ENCODE data around the gene SHISA6.

The SHISA6 gene

DNA sequence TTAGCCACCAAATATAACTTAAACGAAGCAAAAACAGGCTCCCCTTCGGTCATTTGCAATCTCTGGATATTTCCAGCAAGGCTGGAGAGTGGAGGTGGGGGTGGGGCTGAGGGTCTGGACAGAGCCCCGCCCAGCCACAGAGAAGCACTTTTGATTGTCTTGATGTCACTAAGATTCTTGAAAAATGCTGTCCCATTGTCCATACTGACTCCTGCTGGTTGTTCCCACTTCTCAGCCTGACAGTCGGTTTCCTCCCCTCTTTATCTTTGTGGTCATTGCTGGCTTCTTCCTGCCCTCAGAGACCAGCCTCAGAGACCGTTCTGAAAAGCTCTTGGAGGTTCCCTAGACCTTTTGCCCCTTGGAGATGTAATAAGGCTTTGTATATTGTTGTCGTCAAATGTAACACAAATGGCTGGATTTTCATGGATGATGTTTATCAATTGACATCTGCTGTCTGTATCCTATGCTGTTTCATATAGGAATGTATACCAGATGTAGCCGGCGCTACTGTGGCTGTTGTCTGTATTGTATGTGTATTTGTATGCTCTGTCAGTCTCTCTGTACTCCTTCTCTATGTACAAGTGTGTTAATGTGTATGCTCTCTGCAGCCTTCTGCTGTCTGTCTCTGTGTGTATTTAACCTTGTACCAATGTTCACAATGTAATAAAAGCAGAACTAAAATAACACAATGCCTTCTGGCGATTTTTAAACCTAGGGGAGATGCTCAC lies 262.5 kb downstream of the SHISA6 start:
- DNase-seq (ENCODE audit: insufficient read length, low spot score): no peak
- TF ChIP-seq, protein P1, sequence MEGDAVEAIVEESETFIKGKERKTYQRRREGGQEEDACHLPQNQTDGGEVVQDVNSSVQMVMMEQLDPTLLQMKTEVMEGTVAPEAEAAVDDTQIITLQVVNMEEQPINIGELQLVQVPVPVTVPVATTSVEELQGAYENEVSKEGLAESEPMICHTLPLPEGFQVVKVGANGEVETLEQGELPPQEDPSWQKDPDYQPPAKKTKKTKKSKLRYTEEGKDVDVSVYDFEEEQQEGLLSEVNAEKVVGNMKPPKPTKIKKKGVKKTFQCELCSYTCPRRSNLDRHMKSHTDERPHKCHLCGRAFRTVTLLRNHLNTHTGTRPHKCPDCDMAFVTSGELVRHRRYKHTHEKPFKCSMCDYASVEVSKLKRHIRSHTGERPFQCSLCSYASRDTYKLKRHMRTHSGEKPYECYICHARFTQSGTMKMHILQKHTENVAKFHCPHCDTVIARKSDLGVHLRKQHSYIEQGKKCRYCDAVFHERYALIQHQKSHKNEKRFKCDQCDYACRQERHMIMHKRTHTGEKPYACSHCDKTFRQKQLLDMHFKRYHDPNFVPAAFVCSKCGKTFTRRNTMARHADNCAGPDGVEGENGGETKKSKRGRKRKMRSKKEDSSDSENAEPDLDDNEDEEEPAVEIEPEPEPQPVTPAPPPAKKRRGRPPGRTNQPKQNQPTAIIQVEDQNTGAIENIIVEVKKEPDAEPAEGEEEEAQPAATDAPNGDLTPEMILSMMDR (IDR thresholded peaks at IDR 0.05; ENCODE audit: insufficient read depth, missing control alignments): no peak
- FAIRE-seq: no peak

DNA sequence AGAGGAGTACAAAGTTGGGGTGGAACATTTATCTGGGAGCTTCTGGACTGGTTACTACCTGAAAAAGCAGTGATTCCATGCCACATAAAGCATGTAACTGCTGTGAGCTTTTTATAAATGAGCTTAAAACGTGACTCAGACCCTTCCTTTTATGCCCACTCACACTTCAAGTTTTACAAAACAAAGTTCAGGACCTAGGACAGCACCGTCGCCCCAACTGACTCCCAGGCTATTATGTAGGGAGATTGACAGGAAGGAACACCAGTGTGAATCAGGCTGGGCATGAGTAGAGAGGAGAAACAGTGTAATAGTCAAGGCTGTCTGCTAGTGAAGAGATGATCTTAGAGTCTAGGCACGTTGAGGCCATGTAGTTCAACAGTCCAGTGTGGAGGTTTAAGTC lies 265.6 kb downstream of the SHISA6 start:
- TF ChIP-seq, protein P1 (IDR thresholded peaks at IDR 0.05; ENCODE audit: insufficient read depth, missing control alignments): no peak
- no peak for FAIRE-seq
- no peak for DNase-seq (ENCODE audit: insufficient read length, low spot score)

DNA sequence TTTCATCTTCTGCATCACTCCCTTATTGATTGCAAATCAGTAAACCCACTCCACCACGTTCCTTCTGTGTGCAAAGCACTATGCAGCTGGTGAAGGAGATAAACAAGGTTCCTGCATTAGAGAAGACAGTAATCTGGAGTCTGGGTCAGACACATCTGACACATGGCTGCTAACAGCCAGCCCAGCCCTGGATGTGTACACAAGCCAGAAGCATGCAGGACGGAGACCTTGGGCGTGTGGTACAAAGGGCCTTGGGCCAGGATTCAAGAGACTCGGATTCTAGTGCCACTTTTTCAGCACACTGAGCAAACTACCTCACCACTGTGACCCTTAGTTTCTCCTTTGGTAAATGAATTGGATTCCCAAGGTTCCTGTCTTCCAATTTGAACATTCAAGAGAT lies 270.7 kb downstream of the SHISA6 start:
- TF ChIP-seq, protein P1 (IDR thresholded peaks at IDR 0.05; ENCODE audit: insufficient read depth, missing control alignments): no peak
- DNase-seq (ENCODE audit: insufficient read length, low spot score) (no peak), FAIRE-seq (no peak)

DNA sequence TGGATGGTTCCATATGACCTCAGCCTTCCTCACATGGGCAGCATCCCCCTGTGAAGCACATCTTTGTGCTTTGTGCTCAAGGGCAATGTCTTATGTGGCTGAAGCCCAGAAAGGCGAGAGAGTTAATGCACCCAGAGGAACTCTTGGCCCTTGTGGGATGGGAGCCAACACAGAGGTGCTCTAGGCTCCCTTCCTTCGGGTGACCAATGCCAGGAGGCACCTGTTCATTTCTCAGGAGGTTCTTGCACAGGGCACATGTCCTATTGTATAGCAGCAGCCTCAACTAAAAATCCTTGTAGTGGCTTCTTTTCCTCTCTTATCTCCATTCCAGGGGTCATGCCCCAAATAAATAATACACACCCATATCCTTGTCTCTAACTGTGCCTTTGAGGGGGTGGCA lies 273.6 kb downstream of the SHISA6 start:
- FAIRE-seq: no peak

DNA sequence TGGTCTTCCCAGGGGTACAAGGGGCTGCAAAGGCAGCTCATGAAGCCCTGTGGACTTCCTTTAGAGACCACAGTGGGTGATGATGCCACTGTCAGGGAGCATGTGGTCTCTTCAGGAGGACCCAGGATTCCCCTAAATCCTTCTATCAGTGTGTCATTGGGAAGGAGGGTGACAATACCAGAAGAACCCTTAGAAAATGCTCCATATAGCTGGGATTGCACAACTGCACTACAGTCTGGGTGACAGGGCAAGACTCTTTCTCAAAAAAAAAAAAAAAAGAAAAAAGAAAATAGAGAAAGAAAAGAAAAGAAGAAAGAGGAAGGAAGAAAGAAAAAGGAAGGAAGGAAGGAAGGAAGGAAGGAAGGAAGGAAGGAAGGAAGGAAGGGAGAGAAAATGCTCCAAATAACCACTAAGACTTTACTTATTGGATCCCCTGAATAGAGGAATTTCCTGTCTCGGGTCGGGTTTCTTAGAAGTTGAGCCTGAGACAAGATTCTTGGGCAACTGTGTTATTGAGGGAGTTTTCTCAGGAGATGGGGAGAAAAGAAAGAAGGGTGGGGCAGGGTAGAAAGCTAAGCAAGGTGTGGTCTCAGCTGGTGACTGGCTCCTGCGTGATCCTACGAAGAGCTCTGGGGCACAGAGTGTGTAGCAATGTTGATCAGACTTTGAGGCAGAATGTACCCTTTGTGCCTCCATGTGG lies 274.1 kb downstream of the SHISA6 start:
- DNase-seq (ENCODE audit: insufficient read length, low spot score) (no peak), FAIRE-seq (no peak)
- TF ChIP-seq, protein P1 (IDR thresholded peaks at IDR 0.05; ENCODE audit: insufficient read depth, missing control alignments): no peak

More for the DNA sequence above, 273.6 kb downstream of the SHISA6 start:
- TF ChIP-seq, protein P1 (IDR thresholded peaks at IDR 0.05; ENCODE audit: insufficient read depth, missing control alignments): no peak
- DNase-seq (ENCODE audit: insufficient read length, low spot score): no peak

DNA sequence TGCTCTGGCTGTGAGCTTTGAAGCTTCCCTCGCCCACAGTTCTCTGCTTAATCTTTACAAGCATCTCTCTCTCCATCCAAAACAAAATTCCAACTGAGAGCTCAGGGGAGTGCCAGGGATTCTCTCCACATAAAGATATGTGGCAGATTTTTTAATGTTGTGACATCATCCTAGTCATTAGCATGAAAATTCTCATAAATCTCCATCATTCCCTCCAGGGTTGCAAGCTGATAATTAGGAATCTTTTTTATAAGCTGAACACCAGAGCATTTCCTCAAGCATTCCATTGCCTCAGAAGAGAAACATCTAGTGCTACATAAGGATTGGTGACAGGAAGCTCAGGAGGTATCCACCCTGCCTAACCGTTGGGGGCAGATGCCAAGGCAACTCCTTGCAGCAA lies 274.9 kb downstream of the SHISA6 start:
- FAIRE-seq: no peak
- TF ChIP-seq, protein P1 (IDR thresholded peaks at IDR 0.05; ENCODE audit: insufficient read depth, missing control alignments): no peak
- DNase-seq (ENCODE audit: insufficient read length, low spot score): no peak

DNA sequence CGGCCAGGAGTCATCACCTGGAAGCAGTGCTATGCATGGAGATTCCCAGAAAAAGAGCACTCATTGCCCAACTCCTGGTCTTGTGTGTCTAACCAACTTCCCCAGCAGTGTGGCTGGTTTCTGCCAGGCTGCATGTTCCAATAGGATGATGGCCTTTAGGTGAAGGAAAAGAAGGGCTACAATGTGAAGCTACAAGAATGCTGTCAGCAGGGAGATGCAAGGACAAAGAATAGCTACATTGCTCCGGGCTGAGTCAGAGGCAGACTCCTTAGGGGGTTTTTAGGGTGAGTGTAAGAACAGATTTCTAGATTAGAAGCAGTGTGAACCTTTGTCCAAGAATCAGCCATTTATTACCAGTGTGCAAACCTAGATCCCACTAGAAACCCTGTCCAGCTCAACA lies 294.2 kb downstream of the SHISA6 start:
- TF ChIP-seq, protein P1 (IDR thresholded peaks at IDR 0.05; ENCODE audit: insufficient read depth, missing control alignments): no peak
- DNase-seq (ENCODE audit: insufficient read length, low spot score) (no peak), FAIRE-seq (no peak)
